ENCODE results near the gene UBE3B.

The UBE3B gene

DNA sequence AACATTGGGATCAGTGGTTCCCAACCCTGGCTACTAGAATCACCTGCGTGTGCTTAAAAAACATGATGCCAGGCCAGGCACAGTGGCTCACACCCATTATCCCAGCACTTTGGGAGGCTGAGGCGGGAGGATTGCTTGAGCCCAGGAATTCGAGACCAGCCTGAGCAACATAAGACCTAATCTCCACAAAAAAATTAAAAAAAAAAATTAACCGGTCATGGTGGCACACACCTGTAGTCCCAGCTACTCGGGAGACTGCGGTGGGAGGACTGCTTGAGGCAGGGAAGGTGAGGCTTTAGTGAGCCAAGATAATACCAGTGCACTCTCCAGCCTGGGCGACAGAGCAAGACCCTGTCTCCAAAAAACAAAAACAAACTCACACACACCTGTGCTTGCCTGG is 2.3 kb upstream of the UBE3B start:
- no peak for DNase-seq

DNA sequence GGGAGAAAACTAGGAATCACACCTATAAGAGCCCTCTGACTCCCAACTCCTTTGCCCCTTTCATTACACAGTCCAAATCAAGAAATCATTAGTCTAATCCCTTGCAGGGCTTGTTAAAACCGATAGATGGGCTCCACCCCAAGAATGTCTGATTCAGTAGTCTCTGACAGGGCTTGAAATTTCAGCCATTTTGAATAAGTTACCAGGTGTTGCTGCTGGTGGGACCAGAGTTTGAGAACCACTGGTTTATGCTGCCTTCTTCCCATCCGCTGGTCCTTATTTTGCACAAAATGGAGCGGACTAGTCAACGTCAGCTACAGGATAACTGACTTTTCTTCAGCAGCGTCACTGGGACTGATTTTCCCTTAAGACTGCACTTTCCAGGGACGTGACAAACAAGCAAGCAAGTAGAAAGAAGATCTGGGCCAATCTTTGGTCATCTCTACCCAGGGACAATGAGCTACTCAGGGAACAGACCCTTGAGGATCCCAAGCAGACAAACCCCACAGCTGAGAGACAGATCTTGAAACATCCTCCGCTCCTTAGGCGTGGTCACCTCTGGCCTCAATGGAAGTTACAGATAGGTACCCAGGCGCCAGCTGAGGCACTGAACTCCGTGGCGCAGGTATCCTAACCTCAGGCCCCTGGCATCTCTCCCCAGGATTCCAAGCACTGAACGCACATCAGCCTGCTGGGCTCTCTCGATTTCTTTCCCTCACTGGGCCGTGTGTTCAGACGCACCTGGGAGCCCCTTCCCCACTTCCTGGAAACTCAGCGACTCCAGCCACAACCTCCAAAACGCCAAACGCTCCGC is 1.2 kb upstream of the UBE3B start:
- DNase-seq: no peak

DNA sequence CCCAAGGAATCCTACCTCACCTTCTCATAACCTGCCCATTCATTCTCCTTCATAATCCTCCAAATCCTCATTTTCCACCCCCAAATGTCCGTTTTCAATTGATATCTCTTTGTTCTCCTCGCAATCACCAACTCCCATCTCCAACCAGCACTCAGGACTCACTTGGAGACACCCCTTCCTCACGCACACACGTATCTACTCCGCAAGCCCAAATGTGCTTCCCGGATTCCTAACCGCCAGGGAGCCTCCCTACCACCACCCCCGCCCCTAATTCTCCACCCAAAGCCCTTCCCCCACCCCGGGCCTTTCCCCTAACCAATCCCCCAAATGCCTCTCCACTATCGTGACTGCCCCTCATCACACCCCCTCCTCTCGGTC is 638 bp upstream of the UBE3B start:
- no peak for DNase-seq

DNA sequence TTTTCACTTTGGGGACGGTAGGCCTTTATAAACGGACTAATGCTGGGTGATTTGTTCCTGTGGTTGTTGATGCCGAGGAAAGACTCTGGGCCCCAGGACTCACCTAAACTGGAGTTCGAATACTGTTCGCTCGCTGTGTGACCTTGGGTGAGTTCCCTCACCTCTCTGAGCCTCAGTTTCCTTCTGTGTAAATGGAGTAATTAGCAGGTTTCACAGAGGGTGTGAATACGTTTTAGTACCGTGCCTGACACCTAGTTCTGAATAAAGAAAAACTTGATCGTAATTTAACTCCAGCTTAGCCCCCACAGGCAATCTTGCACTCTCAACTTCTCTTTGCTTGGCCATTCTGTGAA is 505 bp downstream of the UBE3B start:
- DNase-seq: no peak

DNA sequence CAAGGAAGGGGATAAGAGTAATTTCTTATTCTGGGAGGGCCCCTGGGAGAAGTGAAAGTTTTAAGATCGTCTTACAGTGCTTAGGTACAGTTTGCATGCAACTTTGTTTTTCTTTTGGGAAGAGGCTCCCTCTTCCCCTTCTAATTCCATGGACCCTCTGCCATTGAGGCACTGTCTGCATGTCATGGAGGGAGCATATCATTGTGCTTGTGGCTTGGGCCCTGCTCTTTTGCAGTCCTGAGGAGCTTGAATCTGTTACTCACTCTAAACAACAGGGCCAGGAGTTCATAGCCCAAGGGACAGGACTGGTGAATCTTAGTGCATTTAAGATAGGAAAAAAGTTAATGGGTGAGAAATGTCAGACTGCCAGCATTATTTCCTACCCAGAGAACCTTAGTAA is 2.3 kb downstream of the UBE3B start:
- DNase-seq: no peak

DNA sequence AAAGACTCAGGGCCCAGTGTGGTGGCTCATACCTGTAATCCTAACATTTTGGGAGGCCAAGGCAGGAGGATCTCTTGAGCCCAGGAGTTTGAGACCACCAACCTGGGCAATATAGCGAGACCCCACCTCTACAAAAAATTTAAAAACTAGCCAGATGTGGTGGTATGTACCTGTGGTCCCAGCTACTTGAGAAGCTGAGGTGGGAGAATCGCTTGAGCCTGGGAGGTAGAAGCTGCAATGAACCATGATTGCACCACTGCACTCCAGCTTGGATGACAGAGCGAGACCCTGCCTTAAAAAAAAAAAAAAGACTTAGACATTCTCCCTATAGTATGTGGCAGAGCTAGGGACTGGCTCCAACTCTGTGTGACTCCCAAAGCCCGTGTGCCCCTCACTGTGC is 2.9 kb downstream of the UBE3B start:
- no peak for DNase-seq

DNA sequence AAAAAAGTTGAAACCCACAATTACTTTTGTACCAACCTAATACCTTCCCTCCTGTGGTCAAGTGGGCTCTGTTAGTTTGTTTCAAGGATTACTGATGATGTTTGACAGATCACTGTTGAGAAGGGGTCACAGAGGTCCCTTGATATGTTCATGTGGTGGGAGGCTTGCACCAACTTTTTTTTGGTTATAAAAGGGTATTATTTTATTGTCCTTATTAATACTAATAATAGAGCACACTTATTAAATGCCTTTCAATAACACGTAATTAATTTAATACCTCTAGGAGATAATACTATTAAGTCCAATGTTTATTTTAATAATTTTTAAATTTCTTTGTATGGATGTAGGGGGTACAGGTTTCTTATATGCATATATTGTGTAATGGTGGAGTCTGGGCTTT is 4.4 kb downstream of the UBE3B start:
- no peak for DNase-seq

DNA sequence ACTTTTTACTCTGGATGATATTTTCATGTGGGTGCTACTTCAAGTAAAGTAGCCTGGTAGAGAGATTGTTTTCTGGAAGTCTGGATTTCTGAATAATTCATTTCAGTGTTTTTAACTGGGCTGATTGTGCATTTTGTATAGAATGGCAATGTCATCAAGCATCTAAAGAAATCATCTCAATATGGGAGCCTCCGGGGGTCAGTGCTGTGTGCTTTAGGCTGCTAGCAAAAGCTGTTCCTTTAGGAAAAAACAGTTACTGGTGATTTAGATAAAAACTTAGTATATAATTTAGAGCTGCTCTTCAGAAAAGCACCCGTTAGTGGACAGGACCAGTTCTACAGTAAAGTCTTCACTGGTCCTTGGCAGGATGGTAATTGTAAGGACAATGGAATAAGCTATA is 5.1 kb downstream of the UBE3B start:
- no peak for DNase-seq

DNA sequence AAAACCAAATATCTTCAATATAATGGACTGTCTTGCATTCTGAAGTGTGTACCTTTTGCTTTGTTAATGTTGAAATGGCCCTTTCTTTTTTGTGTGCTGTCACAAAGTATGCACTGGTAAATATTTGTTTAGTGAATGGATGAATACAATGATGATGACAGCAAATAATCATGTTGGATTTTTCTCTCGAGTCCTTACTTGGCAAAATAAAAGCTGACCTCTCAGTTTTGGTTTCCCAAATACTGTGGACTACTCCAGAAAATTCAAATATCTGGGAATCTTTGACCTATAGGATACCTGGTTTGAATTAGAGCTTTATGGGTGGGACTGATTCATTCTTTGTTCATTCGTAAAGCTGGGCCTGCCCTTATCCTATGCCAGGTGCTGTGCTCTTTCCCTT is 5.5 kb downstream of the UBE3B start:
- no peak for DNase-seq

DNA sequence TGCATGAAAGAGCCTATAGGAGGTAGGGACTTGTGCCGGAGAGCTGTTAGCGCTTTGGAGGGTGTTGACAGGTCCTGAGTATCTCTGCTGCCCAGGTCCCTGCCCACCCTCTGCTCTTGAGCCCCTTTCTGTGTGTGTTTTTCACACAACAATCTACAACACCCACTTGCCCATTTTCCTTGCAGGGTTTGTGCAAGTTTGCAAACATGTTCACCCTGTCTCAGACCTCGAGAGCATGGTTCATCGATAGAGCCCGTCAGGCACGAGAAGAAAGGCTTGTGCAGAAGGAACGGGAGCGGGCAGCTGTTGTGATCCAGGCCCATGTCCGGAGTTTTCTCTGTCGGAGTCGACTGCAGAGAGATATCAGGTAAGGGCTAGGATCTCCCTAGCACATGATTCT is 5.9 kb downstream of the UBE3B start:
- DNase-seq: no peak

DNA sequence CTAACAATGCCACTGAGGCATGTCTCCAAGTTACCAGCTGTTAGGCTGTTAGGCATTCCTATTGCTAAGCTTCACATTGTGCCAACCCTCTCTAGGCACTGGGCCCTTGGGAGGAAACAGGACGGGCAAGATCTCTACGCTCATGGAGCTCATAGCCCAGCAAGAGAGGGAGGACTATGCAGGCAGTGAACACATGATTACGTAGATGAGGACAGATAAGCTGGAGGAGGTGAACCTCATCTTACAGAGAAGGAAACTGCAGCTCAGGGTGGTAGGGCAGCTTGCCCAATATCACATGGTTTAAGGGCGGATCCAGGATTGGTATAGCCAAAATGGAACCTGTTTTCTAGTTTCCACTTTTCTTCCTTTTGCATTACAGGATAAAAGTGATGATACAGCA is 7.8 kb downstream of the UBE3B start:
- DNase-seq: no peak

DNA sequence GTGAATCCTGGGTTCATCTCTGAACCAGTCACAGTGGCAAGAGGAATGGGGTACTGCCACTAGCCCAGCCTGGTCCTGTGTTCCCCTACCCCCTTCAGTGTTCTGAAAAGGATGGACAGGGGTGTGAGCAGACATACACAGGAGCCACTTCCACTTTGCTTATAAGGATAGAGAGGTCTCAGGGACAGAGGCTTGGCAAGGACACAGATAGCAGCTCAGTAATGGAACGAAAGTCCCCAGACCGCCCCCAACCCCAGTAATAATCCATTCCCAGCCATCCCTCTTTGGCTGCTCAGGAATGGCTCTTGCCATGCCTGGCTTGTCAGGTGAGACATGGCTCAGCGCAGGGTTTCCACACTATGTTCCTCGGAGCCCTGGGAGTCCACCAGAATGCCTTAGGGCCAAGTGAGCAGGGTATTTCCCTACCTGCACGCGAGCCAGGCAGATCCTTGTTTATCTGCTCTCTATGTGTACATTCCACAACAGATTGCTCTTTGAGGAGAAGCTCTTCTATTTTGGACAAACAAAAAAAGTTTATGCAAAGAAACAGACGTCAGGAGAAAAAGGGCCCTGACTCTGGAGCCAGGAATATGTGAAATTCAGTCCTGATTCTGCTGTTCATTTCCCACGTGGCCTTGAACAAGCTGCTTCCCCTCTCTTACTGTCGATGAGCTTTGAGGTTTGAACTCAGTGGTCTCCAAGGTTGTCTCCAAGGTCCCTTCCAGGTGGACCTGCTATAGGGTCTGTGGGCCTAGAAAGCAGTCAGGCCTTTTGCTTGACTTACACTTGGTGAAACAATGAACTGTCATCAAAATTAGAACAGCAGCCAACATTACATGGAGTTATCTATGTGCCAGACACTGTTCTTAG is 10.0 kb downstream of the UBE3B start:
- DNase-seq: no peak

DNA sequence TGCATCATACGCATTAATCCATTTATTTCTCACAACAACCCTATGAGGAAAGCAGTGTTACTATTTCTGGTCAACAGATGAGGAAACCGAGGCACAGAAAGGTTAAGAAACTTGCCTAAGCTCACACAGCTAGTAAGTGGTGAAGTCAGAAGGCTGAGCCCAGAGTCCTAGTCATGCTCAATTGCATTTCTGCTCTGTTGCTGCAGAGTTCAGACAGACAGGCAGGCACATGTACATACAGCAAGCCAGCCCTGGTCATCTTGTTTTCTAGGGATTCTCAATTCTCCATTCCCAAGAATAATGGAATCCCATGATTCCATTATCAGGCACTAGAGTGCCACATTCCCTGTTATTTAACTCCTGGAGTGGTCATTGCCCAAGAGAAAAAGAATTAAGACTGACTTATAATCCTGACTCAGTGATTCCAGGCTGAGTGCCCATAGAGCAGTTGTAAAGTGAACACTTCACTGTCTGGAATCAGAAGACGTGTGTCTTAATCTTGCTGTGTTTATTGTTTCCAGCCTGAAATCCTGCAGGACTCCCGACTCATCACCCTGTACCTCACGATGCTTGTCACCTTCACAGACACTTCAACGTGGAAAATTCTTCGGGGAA is 10.7 kb downstream of the UBE3B start:
- DNase-seq: no peak

DNA sequence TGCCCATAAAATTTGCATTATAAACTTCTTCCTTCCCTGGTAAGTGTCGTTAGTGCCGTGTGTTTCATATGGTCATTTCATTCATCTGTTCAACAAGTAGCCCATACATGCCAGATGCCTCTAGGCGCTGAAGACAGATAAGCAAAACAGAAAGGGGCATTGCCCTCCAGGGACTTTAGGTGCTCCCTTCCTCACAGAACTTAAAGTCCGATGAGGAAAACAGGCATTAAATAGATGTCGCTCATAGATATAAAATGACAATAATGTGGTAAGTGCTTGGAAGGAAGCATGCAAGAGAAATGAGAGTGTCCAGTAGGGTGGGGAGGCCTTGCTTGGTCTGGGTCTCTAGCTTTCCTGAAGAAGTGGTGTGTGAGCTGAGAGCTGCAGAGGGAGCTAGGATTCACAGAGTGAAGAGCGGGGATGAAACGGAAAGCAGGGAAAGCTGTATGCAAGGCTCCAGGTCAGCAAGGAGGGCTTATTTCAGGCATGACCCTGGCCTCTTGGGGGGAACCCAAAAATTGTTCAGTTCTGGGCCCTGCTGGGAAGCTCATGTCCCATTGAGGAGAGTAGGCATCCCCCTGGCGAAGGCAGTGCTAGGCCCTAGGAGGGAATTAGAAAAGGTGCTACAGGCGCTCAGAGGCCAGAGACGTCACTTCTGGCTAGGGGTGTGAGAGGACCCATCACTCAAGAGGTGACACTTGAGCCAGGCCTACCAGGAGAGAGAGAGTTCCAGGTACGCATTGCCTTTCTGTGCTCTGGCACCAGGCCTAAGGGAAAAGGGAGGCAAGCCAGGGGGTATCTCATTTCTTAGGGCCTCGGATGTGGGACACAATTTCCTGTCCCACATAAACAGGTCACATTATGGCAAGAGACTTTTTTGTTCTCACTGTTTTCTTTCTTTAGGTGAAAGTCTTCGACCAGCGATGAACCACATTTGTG is 11.9 kb downstream of the UBE3B start:
- DNase-seq: no peak

DNA sequence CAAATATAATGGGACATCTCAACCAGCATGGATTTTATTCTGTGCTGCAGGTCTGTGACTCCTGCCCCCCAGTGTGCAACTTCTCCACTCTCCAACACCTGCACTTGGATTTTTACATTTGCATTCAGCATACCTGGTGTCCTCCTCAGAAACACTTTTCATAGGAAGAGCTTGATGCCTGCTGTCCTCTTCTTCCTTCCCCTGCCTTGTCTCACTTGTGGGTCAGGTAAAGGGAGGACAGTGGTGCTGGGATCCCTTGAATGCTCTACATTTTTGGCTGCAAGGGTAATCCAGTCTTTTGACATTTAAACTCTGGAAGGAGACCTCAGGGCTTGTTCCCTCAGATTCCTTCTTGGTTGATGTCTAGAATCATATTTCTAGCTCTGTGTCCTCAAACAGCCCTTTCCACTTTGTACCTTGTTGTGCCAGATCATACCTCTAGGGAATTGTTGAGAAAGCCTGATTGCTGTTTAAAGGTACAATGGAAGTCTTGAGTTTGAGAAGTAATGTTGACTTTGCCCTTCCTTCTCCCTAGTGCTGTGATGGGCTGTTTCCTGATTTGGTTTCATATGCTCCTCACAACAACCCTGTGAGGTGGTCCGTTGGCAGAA is 12.6 kb downstream of the UBE3B start:
- no peak for DNase-seq

DNA sequence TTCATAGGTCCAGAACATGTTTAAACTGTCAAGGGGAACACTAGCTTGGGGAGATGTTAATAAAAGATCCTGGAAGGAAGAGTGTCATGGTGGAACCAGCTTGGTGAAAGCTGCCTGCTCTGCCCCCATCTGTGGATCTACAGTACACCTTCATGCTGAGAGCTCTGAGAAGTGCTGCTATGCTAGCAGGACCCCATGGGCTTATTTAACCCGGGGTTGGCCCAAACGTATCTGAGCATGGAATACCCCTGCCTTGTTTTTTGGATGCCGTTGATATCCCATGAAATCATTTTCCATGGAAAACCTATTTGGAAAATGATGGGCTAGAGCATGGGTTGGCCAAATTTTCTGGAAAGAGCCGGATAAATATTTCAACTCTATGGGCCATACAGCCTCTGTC is 14.2 kb downstream of the UBE3B start:
- no peak for DNase-seq

DNA sequence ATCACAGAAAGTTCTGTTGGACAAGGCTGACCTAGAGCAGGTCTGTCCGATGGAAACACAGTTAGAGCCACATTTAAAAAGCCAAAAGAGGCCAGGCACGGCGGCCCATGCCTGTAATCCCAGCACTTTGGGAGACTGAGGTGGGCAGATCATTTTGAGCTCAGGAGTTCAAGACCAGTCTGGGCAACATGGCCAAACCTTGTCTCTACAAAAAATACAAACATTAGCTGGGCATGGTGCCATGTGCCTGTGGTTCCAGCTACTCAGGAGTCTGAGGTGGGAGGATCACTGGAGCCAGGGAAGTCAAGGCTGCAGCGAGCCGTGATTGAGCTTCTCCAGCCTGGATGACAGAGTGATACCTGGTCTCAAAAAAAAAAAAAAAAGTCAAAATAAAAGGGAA is 14.9 kb downstream of the UBE3B start:
- DNase-seq: no peak

DNA sequence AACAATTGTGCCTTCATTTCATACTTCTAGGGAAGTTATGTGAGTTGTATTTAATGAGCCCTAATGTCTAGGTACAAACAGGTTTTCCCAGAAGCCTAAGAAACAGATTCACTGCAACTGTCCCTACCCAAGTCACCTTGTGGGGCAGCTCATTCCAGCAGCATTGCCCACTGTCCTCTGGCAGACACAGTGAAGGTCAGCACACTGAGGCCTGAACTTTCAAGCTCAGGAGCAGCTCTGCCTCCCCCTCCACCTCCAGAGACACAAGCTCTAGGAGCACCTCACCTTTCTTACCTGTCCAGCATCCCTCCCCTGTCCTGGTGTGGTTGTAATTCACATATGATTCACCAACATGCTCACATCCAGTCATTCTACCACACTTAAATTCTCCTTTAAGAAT is 15.7 kb downstream of the UBE3B start:
- no peak for DNase-seq

DNA sequence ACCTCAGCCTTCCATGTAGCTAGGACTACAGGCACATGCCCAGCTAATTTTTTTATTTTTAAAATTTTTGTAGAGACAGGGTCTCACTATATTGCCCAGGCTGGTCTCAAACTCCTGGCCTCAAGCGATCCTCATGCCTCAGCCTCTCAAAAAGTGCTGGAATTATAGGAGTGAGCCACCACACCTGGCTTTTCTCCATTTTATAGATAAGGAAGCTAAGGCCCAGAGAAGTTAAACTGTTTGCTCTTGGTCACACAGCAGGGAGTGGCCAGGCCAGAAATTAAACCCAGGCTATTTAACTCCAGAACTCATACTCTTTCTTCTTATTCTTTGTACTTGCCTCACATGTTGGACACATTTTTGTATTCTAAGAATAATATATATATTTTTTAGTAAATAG is 16.5 kb downstream of the UBE3B start:
- DNase-seq: no peak

DNA sequence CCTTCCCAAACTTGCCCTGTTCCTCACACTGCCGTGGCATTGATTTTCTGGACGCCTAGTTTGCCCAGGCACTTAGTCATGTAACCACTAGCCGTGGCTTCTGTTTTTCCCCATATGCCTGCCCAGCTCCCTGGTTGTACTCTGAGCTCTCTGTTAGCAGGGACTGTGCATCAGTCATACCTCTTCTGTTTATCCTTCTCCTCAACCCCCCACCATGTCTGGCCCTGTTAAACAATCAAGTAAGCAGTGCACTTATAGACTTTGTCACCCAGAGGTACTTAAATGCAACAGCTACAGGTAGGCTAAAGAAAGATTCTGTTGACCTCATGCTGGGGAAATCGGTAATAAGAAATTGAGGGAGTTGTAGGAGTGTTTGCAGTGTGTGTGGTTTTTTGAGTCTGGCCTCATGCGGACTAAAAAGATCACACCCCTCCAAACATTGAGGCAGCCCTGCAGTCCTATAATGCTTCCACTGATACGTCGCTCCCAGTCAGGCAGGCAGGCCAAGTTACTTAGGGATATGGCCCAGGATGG is 17.0 kb downstream of the UBE3B start:
- no peak for DNase-seq

DNA sequence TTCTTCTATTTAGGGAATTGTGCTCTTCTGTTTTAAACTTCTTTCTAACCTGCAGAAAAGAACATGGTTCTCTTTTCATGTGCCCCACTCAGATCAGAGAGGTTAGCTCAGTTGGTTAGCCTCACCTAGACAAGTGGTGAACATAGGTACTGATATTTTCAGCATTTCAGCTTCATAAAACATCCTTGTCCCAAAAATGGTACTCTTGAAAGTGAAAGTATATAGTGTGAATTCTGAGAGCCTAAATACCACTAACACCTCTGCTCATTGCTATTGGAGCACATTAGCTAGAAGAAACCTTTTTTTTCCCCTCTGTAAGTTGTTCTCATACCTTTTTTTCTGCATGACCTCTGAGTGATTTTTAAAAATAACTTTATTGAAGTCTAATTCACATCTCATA is 17.6 kb downstream of the UBE3B start:
- DNase-seq: no peak

DNA sequence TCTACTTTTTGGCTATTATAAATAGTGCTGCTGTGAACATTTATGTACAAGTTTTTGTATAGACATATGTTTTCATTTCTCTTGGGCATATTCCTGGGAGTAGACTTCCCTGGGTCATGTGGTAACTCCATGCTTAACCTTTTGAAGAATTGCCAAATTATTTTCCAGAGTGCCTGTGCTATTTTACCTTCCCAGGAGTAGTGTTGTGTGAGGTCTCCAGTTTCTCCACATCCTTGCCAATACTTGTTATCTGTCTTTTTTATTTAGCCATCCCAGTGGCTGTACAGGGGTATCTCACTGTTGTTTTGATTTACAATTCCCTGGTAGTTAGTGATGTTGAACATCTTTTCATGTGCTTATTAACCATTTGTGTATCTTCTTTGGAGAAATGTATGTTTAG is 18.9 kb downstream of the UBE3B start:
- no peak for DNase-seq

All from NCI-H187 treated with DMSO at 0.1 percent for 48 hours (cell line).